Measurements from ENCODE around the gene ADAMTSL3.

- TF ChIP-seq POLR2A (IDR thresholded peaks at IDR 0.05), result no peak
- no peak for TF ChIP-seq CTCF (IDR thresholded peaks at IDR 0.05)
These were observed 3.1 kb upstream of the ADAMTSL3 start for GRCh38 chr15:83650831-83651230.
